HG03354 (cell line): ENCODE results near the gene STPG2.

Source experiments
- ATAC-seq: cut with Tn5 transposase; IDR thresholded peaks from one replicate; pipeline ENCODE4 v1.9.1; 2021; ENCODE audit warnings: mild to moderate bottlenecking; ENCODE audit not compliant: unreplicated experiment, poor library complexity, severe bottlenecking

The STPG2 gene

DNA sequence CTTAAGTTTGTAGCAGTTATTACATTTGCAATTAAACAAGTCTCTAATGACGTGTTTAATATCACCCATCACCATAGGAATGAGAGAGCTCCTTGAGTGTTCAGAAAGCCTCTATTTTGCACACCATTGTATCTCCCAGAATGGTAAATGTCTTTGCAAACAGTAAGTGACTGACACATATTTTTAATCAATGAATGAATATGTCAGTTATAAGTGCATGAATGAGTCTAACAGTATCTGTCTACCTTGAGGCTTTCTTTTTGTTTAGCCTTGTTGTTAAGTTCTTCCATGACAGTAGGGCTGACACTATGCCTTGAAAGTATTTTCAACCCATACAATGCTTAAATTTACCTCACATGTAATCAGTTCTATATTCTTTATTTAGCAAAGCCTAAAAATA, 292.2 kb downstream of the STPG2 start:
- no peak for ATAC-seq

DNA sequence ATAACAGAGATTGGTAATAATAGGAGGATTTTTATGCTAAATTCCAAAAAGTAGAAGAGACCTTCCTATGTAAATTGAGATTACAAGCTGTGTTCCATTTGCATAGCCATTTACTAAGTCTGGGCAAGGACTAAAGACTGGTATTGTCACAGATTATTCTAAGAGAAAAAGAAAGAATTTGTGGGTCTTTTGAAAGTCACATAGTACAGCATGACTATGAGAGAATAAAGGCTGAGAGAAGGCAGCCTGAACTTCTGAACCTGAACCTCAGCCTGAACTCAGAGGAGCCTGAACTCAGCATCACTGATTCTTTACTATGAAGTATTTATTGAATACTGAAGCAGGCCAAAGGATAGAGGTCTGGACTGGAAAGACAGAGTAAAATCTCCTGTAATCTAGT, 297.5 kb downstream of the STPG2 start:
- ATAC-seq: no peak

DNA sequence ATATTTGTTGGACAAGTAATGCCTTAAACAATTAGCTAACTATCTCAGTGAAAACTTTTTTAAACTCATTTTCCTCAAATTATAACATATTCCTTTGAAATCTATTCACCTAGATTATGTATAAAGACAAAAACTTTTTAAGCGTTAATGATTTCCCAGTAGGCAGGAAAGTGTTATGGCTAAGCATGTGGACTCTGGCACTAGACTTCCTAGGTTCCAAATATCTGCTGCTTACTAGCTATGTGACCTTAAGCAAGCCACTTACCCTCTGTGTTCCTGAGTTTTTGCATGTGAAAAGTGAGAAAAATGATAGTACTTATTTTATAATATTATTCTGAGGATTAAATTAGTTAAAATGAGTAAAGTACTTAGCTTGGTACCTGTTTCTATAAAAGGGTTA, 301.8 kb downstream of the STPG2 start:
- ATAC-seq: no peak

DNA sequence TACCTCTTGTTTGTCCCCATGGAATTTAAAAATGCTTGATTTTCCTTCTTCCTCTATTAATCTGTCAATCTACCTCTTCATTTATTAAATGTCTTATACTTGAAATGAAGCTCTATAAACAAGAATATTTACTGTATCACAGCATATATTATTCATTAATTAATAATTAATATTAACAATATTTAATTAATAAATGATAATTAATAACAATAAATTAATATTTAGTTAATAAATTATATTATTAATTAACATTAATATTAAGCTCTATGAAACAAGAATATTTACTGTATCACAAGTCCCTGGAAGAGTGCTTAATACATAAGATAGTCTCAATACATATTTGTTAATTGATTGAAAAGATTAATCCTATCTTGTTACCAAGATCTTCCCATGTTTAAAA, 306.6 kb downstream of the STPG2 start:
- no peak for ATAC-seq

DNA sequence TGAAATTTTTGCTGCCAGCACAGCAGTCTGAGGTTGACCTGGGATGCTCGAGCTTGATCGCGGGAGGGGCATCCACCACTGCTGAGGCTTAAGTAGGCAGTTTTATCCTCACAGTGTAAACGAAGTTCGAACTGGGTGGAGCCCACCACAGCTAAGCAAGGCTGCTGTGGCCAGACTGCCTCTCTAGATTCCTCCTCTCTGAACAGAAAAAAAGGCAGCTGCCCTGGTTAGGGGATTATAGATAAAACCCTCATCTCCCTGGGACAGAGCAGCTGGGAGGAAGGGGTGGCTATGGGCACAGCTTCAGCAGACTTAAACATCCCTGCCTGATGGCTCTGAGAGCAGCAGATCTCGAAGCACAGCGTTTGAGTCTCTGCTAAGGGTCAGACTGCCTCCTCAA, 314.6 kb downstream of the STPG2 start:
- no peak for ATAC-seq

DNA sequence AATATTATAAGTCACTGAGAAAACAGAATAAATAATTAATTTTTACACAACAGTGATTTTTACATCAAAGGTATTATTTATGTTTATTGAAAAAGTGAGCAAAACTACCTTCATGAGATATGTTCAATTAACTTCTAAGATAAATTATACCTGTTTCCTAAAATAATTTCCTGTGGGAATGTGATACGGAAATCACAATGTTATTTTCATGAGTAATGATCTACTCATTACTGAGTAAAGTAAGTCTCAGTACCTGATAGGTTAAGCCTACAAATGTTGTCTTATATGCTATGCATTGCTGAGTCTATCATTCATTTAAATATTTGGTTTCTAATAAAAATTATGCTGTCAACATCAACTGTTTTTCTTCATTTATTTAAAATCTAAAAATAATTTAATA, 324.0 kb downstream of the STPG2 start:
- ATAC-seq: no peak

DNA sequence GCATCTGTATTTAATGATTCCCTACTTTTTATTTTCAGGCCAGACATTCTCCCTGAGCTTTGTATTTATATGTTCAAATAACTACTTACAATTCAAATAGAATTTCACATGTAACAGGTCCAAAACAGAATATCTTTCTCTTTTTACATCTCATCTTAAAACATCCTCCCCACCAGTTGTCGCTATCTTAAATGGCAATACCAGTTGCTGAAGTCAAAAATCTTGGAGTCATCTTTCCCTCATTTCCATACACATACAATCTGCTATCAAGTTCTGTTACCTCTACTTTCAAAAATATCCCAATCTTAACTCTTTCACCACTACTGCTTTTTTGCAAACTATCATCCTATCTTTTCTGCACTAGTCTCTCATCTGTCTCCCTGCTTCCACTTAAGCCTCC, 330.5 kb downstream of the STPG2 start:
- no peak for ATAC-seq

DNA sequence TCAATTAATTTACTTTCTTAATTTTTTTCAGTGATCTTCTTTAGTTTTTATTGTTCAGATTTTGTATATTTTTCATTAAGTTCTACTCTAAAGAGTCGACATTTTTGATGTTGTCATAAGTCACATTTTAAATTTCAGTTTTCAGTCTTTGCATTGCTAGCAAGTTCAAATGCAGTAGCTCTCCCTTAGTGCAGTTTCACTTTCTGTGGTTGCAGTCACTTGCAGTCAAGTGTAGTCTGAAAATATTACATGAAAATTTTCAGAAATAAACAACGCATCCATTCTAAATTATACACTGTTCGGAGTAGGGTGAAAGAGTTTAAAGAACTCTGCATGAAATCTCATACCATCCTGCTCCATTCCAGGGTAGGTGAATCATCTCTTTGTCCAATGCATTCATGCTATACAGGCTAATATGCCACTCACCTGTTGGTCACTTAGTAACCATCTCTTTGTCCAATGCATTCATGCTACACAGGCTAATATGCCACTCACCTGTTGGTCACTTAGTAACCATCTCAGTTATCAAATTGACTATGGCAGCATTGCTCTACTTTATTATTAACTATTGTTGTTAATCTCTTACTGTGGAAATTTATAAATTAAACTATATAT, 356.9 kb downstream of the STPG2 start:
- ATAC-seq: no peak

DNA sequence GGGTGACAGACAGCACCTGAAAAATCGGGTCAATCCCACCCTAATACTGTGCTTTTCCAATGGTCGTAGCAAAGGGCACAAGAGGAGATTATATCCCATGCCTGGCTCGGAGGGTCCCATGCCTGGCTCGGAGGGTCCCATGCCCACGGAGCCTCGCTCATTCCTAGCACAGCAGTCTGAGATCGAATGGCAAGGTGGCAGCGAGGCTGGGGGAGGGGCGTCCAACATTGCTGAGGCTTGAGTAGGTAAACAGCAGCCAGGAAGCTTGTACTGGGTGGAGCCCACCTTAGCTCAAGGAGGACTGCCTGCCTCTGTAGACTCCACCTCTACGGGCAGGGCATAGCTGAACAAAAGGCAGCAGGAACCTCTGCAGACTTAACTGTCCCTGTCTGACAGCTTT, 365.1 kb downstream of the STPG2 start:
- ATAC-seq: no peak

DNA sequence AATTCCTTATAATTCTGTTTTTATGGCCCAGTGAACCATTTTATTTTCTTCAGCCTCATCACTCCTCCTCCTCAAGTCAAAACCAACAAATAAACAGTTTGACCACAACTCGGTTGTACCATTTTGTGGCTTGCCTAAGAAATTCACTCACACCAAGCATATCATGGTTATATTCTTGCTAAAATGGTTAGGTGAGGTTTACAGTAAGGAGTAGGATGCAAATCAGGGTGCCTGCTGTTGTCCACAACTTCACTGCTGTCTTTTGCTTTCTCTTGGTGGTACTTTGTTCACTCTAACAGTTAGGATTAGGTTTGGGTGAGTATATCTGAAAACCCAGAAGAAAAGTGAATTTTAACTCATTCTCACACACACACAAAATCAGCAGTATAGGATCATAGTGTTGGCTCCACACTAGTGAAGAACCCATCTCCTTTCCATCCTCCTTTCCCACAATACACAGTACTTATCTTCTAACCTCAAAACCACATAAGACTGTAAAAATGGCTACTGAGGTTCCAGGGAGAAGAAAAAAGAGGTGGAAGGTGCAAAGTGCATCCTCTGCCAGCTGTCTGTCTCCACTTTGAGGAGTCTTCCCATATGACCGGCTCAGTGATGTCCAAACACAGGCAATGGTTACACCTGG, 368.8 kb downstream of the STPG2 start:
- ATAC-seq: no peak

DNA sequence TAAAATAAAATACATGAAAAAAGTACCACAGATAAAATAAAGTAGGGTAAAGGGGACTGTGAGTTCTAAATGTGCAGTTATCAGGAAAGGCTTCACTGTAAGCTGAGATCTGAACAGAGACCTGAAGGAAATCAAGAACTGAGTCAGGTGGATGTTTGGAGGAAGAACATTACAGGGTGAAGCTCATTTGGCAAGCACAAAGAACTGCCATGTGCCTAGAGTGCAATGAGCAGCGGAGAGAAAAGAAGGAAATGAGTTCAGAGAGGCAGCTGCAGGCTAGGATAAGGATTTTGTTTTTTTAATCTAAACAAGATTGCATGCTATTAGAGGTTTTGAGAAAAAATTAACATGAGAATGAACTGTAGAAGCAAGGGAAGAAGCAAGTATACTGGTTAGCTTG, 373.1 kb downstream of the STPG2 start:
- ATAC-seq: no peak

DNA sequence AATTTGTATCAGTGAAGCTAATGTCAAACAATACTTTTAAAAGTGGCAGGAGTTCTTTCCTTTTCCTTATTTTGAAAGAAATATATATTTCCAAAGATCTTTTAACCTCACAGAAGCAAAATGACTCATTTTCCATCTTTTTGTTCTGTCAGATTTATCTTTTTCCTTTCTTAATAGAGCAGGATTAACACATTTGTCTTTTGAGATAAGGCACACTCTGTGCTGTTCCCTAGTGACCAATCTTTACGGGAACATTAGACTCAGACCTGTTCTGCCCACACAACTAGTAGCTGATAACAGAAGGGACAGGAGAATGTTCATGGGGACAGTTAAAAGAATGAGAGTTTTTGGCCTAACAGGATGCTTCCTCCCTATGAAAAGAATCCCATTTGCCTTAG, 381.2 kb downstream of the STPG2 start:
- ATAC-seq: no peak

DNA sequence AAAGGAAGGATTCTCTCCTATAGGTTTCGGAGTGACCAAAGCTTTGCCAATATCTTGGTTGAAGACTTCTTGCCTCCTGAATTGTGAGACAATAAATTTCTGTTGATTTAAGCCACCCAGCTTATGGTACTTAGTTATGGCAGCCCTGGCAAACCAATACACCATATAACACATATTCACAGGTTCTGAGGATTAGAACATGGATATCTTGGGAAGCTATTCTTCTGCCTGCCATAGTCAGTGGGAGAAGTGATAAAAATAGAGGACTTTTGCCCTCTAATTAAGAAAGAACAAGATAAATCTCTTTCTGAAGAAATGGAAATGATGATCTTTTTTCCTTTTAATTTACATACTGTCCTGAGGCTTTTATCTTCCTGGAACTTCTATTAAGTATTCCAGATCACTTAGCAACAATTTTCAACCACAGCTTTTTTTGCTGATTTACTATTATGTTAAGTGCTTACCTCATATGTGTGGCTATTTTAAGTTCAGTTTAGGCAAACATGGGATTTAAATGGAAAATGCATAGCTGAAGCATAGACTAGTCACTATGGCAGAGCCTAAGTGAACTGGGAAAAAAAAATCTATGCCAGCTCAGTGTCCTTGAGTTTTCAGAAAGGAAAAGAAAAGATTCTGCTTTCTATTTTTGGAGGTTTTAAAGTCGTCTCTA, 381.7 kb downstream of the STPG2 start:
- ATAC-seq: no peak

DNA sequence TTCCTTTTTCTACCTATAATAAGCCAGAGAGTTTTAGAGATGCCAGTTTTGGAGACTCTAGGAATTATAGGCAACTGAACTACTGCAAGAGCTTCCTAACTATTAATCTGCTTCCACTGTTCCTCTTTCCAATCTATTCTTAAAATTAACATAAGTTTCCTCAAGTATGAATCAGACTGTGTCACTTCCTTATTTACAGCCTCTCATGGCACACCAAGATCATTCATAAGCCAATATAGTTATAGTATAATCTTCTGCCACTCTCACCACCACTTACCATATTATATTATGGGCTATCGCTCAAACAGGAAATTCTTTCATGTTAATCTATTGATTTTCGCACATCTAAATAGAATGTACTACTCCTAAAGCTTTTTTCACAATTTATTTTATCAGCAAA, 383.5 kb downstream of the STPG2 start:
- ATAC-seq: no peak

DNA sequence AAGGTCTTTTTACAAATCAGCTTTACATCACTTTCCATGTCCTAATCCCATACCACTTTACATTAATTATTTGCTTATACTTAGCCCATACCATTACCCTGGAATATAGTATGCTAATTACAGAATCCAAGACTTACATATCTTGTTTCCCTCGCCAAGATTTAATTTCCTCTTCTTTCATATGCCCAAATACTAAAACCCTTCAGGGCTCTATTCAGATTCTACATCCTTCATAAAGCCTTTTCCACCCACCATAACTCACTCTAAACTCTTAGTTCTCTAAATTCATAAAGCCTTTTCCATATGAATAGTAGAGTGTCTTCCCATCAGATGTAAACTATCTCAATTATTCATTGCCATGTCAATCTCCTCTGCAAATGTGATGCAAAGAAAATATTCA, 390.7 kb downstream of the STPG2 start:
- no peak for ATAC-seq

DNA sequence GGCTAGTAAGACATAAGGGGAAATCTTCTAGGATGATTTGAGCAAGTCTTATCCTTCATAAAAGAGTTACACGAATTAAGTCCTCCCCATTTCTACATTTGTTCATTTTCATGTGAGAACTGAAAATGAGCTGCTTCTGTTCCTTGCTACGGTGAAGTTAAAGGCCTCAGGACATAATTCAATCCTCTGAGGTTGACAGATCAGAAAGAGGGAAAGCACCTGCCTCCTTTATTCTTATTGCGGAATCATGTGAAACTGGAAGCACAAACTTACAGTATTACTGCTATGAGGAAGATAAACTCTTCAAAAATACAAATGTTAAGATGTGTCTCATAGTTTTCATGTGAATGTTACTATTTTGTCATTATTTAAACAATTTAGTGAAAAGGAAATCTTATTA, 395.3 kb downstream of the STPG2 start:
- ATAC-seq: no peak

DNA sequence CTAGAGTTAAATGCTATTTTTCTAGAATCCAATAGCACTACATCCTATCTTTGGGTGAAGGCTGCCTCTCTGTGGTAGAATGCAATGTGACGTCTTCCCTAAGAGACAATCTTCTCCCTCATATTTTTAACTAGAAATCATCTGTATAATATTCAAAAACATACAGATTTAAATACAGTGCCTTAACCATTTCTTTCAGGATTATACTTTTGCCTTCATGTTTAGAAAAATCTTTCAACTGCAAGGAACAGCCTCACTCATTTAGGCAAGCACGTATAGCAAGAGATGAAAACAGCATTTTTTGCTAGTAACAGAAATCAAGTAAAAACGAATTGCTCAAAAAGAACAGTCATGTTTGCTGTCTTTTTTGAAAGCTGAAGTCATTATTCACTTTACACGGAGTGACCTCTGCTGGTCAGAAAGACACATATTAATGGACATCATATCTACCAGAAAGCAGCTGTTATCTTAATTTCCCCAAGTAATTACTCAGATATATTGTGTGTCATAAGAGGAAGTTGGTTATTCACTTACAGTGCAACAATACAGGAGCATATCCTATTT, 422.3 kb downstream of the STPG2 start:
- ATAC-seq: no peak

DNA sequence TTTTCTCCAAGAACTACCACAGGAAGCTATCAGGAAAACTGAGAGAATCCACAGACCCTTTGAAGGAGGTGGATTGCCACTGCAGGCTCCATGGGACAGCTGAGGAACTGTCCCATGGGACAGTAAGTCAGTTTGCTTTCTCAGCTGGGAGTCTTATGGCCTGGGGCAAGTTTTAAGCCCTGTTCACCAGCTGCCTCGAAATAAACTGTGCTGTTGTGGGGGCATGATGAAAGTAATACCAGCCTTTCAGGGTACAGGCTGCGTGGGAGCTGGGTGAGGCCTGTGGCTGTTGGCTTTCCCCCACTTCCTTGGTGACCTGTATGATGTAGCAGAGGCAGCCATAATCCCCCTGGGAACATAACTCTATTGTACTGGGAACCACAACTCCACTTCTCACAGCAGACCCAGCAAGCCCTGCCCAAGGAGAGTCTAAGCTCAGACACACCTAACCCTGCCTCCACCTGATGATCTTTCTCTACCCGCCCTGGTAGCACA, 452.1 kb downstream of the STPG2 start:
- ATAC-seq: no peak

DNA sequence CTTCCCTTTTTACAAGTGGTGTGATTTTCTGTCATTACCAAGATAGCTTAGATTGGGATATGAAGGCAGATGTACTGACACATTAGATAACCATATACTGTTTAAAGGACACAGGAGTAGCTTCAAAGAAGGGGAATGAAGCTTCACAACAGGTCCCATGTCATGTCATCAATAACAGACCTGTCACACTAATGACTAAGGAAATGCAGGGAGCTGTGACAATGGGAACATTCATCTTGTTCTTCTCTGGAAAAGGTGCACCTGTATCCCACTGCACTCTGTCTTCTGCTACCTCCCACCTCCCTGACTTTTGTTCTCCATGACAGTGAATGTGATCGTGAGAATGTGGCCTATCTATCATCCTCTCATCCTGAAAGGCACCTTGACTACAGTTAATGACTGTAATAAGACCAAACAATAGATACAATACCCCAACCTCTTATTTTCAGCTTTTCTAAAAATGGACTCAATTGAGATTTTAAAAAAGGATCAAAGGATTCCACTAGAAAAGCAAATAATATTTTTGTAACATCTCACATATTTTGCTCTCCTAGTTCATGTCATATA, 472.5 kb downstream of the STPG2 start:
- no peak for ATAC-seq

DNA sequence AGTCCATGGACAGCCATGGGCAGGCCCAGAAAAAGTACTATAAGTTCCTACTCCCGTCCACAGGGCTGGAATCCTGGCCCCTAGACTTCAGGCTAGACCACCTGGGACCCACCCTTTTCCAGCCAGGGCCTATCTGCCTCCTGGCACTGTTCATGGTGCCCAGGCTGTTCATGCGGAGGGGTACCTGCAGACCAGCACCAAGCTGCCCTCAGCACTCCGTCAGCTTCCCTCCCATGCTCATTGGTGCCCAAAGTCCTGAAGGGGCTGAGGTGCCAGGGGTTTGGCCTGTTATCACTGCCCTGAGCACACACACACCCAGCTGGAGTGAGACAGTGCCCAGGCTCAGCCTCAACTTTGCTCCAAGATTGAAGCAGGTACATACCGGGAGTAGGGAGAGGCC, 477.7 kb downstream of the STPG2 start:
- no peak for ATAC-seq

DNA sequence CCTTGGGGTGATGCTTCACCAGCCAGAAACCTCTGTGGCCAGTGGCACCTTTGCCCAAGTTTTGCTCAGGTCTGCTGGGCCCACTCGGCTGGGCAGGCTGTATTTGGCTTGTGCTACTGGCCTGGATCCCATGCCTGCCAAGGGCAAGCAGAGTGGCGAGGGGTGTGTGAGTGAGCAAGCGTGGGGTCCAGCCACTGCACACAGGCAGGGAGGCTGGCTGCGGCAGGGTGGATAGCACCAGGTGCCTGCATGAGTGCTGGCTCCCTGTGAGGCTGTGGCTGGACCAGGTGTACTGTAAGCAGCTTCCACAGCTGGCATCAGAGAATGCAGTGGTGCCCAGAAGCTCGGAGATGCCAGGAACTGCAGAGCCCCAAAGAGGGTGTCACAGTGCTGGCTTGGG, 478.5 kb downstream of the STPG2 start:
- no peak for ATAC-seq
